Measurements from ENCODE around the gene SLC11A1.

SLC11A1 gene

DNA sequence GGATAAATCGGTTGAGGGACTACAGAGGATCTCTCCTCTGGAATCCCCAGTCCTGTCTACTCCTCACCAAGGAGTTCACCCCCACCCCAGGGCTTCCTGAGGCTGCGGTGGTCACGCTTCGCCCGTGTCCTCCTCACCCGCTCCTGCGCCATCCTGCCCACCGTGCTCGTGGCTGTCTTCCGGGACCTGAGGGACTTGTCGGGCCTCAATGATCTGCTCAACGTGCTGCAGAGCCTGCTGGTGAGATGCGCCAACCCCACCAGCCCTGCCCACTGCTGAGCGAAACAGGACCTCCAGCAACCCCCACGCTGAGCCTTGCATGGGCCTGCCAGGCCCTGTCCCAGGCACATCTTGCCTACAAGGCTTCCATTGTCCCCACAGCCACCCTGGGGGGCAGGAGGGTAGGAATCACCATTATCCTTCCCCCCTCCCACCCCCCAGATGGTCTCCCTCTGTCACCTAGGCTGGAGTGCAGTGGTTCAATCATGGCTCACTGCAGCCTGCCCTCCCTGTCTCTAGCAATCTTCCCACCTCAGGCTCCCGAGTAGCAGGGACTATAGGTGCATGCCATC, 10.9 kb downstream of the SLC11A1 start:
- no peak for DNase-seq (ENCODE audit: low read depth in 3 of 3, low spot score in 1 of 3)

DNA sequence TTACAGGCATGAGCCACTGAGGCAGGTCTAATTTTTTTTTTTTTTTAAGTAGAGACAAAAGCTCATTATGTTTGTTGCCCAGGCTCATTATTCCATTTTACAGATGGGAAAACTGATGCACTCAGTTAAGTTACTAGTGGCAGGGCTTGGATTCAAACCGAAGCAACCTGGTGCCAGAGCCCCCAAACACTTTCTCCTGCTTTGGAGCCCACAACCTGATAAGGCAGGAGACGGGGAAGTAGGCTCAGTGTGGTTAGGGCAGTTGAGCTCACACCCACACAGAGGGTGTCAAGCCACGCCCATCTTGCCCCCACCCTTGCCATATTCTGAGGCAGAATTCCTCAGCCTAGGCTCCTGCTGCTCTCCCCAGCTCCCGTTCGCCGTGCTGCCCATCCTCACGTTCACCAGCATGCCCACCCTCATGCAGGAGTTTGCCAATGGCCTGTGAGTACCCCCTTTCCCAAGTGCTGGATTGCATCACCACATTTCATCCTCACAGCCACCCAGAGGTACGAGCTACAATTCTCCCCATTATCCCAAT, 11.7 kb downstream of the SLC11A1 start:
- DNase-seq (ENCODE audit: low read depth in 3 of 3, low spot score in 1 of 3), result no peak

DNA sequence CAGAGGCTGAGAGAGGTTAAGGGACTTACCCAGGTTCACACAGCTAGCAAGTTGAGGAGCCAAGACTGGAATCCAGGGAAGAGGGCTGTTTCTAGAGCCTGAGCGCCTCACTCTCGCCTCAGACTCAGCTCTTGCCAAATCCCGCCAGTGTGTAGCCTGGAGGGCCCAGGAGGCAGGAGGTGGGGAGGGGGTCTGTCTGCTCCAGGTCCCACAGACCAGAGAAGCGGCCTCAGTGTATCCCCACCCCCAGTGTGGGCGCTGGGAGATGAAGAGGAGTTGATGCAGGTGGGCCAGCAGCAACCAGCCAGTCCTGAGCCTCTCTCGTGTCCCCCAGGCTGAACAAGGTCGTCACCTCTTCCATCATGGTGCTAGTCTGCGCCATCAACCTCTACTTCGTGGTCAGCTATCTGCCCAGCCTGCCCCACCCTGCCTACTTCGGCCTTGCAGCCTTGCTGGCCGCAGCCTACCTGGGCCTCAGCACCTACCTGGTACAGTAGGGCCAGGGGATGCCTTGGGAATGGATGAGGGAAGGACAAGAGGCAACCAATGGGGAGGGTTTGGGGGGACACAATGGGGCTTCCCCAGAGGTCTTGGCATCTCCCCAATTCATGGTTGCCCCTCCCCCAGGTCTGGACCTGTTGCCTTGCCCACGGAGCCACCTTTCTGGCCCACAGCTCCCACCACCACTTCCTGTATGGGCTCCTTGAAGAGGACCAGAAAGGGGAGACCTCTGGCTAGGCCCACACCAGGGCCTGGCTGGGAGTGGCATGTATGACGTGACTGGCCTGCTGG, 12.4 kb downstream of the SLC11A1 start:
- no peak for DNase-seq (ENCODE audit: low read depth in 3 of 3, low spot score in 1 of 3)

DNA sequence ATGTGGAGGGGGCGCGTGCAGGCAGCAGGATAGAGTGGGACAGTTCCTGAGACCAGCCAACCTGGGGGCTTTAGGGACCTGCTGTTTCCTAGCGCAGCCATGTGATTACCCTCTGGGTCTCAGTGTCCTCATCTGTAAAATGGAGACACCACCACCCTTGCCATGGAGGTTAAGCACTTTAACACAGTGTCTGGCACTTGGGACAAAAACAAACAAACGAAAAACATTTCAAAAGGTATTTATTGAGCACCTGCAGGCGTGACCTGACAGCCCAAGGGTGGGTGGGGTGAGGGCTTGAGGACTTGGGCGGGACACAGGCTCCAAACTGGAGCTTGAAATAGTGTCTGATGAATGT, 13.0 kb downstream of the SLC11A1 start:
- no peak for DNase-seq (ENCODE audit: low read depth in 3 of 3, low spot score in 1 of 3)

- DNase-seq (ENCODE audit: low read depth in 3 of 3, low spot score in 1 of 3), result no peak
Observed at GRCh38 chr2:218395456-218395825, 13.4 kb downstream of the SLC11A1 start.

- peak; percentile 87 to 91 (median 90) for DNase-seq (ENCODE audit: low read depth in 3 of 3, low spot score in 1 of 3)
Observed at GRCh38 chr2:218395826-218396687, 14.0 kb downstream of the SLC11A1 start.

GRCh38 chr2:218396688-218397462, 14.8 kb downstream of the SLC11A1 start:
- peak in 2 of 3 donors; percentile 55 to 57 for DNase-seq (ENCODE audit: low read depth in 3 of 3, low spot score in 1 of 3)

DNA sequence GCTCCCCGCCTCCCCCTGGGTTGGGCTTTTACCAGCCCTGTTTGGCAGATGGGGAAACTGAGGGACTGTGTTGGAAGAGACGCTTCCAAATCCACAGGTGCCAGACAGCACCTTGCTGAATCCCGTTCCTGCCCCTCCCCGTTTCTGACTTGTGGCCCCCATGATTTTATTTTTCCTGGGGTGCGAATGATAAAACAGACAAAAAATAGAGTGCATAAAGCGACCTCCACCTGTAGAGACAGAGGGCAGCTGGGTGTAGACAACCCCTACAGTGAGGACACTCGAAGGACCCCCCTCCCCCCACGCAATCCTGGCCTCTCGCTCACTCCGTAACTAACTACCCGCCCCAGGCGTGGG, 15.4 kb downstream of the SLC11A1 start:
- DNase-seq (ENCODE audit: low read depth in 3 of 3, low spot score in 1 of 3), result no peak

DNA sequence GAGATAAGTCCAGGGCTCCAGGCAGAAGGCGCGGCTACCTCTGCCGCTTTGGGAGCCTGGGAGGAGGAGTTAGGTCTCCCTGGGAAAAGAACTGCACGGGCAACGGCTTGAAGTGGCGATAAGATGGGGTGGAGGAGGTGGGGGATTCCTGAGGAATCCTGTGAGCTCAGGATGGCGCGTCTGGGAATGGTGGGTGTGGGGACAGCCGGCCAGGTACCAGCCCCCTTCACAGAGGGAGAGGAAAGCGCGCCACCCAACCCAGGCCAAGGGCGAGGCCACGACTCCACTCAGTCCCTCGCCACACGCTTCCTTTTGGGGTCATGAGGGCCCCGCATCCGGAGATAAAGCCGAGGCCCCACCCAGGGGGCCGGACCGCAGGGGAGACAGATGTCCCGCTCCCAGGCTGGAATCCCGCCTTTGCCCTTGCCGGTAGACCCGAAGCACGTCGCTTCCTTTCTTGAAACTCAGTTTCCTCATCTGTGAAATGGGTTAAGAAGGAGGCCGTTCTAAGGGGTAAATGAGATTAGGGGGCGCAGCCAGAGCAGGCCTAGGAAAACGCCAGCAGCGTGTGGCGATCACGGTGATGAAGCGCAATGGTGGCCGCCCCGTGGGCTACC, 15.9 kb downstream of the SLC11A1 start:
- DNase-seq (ENCODE audit: low read depth in 3 of 3, low spot score in 1 of 3), result peak in 1 of 3 donors; percentile 18

DNA sequence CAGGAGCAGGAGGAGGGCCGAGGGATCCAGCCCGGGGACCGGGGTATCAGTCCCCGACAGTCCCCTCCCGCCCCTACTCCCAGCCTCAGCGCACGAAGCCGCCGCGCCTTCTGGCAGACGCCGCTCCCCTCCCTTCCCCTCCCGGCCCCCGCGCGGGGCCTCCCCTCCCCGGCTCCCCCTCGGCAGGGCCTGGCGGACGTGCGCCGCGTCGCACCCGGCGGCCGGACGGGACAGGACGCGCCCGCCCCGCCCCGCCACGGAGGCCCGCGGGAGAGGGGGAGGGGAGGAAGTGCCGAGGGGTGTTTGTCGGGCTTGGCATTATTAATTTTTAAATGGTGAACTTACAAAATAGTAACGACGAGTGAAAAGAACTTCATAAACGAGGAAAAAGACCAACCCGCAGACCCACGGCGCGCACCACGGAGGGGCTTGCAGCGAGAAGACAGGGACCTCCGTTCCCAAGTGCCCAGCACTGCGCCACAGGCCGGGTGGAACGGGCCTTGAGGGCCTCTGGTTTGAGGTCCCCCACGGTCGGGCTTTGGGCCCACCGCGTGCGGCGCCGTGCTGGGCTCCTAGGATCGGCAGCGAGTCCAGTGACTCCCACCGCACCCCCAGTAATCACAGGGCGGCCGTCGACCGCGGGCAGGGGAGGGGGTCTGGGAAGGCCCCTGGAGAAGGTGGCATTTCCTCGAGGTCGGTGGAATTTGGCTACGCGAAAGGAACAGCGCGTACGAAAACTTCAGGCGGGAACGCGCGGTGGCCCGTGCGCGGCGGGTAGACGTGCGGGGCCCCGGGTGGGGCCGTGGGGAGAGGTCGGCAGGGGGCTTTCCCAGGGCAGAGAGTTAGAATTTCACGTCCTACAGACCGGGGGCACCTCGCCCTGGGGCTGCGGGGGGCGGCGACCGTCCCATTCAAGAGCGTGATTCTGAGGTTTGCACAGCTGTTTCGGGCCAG, 16.6 kb downstream of the SLC11A1 start:
- peak in 2 of 3 donors; percentile 29 to 37 for DNase-seq (ENCODE audit: low read depth in 3 of 3, low spot score in 1 of 3)

- DNase-seq (ENCODE audit: low read depth in 3 of 3, low spot score in 1 of 3), result peak; percentile 78 to 83 (median 79)
Observed at GRCh38 chr2:218399391-218400166, 17.5 kb downstream of the SLC11A1 start, which contains the start of gene CTDSP1. TSS of gene CTDSP1 (plus strand) at chr2:218399868. CDS start at chr2:218400091, 223 bp downstream.

- peak in 1 of 3 donors; percentile 34 for DNase-seq (ENCODE audit: low read depth in 3 of 3, low spot score in 1 of 3)
Observed at GRCh38 chr2:218400167-218400929, 18.3 kb downstream of the SLC11A1 start.

DNA sequence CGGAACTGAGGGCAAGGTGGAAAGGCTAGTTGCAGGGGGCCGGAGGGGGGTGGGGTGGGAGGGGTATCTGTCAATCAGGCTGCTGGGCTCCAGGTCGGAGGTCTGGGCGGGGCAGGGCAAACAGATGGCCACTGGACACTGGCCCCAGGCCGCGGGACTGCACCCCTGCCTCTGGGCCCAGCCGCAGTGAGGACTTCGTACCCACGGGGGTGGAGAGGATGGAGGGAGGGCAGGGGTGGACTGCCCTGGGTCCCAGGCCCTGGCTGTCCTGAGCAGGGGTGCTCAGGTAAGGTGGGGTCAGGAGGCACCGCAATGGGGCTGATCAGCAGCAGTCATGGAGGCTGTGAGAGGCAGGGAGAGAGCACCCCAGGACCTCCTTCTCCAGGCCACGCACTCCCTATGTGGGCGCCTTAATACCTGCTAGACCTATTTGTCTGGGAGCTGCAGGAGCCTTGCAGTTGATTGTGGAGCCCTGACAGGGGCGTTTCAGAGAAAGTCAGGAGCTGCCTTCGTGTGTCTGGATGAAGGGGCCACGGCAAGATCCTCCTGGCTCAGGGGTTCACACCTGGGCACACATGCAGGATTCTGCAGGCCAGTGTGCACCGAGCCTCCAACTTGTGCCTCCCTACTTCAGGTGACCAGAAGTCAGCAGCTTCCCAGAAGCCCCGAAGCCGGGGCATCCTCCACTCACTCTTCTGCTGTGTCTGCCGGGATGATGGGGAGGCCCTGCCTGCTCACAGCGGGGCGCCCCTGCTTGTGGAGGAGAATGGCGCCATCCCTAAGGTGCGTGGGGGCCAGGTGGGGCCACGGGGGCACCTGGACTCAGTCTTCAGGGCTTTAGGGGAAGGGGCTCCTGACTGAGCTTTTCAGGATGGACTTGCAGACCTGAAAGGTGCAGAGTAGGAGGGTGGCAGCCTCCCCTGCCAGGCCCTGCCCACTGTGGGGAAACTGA, 19.1 kb downstream of the SLC11A1 start:
- no peak for DNase-seq (ENCODE audit: low read depth in 3 of 3, low spot score in 1 of 3)

- DNase-seq (ENCODE audit: low read depth in 3 of 3, low spot score in 1 of 3), result no peak
Observed at GRCh38 chr2:218401890-218402289, 19.8 kb downstream of the SLC11A1 start.

DNA sequence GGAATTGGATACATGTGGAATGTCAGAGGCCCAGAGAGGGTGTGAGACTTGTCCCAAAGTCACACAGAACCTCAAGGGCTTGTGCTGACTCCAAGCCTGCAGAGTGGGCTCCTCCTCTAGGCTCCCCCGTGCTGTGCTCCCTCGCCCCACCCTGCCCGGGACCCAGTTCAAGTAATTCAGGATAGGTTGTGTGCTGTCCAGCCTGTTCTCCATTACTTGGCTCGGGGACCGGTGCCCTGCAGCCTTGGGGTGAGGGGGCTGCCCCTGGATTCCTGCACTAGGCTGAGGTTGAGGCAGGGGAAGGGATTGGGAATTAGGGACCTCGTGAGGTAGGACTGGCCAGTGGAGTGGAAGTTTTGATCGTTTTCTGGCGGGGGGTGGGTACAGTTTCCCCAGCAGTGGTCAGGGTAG, 20.4 kb downstream of the SLC11A1 start:
- no peak for DNase-seq (ENCODE audit: low read depth in 3 of 3, low spot score in 1 of 3)

DNA sequence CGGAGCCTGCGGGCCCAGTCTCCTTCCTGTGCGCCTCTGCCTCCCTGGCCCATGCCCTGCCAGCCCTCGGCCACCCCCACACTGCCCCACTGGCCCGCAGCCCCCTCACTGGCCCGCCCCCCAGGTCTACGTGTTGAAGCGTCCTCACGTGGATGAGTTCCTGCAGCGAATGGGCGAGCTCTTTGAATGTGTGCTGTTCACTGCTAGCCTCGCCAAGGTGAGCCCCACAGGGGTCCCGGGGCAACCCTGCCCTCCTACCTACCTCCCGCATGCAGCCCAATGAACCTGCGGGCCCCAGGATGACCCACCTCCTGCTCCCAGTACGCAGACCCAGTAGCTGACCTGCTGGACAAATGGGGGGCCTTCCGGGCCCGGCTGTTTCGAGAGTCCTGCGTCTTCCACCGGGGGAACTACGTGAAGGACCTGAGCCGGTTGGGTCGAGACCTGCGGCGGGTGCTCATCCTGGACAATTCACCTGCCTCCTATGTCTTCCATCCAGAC, 20.9 kb downstream of the SLC11A1 start:
- DNase-seq (ENCODE audit: low read depth in 3 of 3, low spot score in 1 of 3), result no peak
